ENCODE measurements around the gene ZNF705A. TPM values are rescaled to one million over a fixed set of nuclear protein-coding genes. Genes with fewer than 3 reads are reported as not detected.
A peak's percentile ranks its signal among the peaks of the same experiment; 100 is the strongest.
"Not testable (repeated sequence)": the region's sequence is repeated elsewhere in the genome, so short reads cannot be mapped to it uniquely, and the experiment has no call there.

Gene ZNF705A
- total RNA-seq, 4 donors from 2014 or later = not detected

DNA sequence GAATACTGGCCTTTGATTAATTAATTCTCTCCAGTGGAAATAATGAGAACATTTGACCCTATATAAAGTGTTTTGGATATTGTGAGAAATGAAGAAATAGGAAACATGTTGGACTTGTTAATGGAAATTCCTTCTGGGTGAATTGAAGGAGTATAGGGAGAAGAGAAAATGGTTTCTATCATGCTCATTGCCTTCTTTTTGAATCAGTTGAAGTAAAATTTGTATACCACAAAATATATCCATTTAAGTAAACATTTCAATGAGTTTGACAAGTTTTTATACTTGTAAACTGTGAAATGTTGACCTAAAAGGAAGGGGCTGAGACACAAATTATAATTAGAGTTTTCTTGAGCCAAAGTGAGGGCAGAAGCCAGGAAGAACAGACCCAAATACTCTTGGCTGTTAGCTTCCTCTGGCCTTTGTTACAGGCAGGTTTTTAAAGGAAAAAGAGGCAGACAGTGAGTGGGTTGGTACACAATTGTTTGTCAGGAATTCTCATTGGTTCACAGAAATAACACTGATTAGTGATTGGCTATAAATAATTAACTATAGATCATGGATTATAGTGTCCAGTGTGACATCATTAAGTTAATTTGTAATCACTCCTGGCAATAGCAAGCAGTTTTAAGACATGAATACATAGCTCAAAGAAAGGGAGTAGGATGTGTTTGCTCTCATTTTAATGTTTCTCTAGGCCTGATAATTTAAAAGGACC, 826 bp downstream of the ZNF705A start:
- Histone ChIP-seq H3K36me3 (no peaks in the 10 kb centered on the region), H3K4me3 (no peak overlapping the region), H3K27ac (replicated peaks in 1 of 4) (no peak overlapping the region), H3K9me3 (no peaks in the 10 kb centered on the region), H3K27me3 (peaks cover 0 to 3% (median 0%) of the 10 kb centered on the region in 4 donors), H3K4me1 (no peaks in the 10 kb centered on the region)
- intact Hi-C loops (cut with DNase I) = no loop called here
- TF ChIP-seq EP300 (IDR thresholded peaks at IDR 0.05) = no peak
- DNase-seq (ENCODE audit: extremely low spot score) = no peak

DNA sequence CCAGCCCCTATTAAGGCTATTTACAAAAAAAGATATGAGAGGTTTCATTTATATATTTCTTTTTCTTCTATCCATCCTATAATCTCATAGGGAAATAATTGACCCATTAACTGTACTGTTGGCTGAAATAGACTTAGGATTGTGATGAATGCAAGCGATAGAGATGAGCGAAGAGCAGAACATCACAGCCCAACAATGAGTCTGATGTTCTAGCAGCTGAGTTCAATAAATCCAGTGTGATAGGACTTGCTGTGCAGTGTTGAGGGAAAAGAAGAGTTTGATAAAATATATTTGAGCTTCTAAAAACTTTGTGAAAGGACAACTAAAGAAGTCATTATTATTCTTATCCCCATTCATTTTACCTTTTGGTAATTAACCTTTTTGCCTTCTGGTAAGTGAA, 16.1 kb downstream of the ZNF705A start:
- 100% methylated on average over 2 of the region's 2 CpGs for WGBS
- intact Hi-C loops (cut with DNase I); H3K9me3 ChIP-seq; DNase-seq (ENCODE audit: extremely low spot score); H3K4me3 ChIP-seq; H3K27me3 ChIP-seq; H3K4me1 ChIP-seq; H3K36me3 ChIP-seq; H3K27ac ChIP-seq (replicated peaks in 1 of 4): not testable (repeated sequence)

DNA sequence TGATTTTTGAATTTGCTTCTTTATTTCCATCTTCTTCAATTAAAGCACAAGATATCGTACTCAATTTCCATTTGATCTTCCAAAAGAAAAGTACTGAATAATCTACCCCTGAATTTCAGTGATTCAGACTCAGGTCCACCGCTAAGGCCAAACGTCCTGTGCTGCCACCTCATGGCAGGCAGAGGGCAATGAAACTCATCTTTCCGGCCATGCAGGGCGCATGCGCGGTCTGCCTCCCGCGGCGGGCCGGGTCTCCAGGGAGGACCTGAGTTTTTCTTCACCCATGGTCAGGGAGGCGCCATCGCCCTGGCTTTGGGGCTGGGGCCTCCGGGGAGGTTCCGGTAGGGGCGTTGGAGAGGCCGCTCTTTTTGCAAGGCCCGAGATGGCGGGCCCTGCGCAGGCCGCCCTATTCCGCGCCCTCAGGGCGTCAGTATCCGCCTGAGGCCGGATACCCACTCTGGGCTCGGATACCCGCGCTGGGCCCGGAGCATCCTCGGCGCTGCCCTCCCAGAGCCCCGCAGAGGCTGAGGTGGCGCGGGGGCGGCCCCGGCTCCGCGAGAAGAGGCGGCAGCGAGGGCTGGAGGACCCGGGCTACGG, 23.3 kb downstream of the ZNF705A start:
- intact Hi-C loops (cut with DNase I); DNase-seq (ENCODE audit: extremely low spot score); H3K36me3 ChIP-seq; H3K9me3 ChIP-seq; H3K27me3 ChIP-seq: not testable (repeated sequence)
- Histone ChIP-seq H3K27ac (replicated peaks in 1 of 4) (peak overlapping the region; percentile 83 to 90 (median 86)), H3K4me3 (peak overlapping the region; percentile 64 to 84 (median 71)), H3K4me1 (peaks cover 0 to 13% (median 12%) of the 10 kb centered on the region in 4 donors)
- TF ChIP-seq, protein P1, sequence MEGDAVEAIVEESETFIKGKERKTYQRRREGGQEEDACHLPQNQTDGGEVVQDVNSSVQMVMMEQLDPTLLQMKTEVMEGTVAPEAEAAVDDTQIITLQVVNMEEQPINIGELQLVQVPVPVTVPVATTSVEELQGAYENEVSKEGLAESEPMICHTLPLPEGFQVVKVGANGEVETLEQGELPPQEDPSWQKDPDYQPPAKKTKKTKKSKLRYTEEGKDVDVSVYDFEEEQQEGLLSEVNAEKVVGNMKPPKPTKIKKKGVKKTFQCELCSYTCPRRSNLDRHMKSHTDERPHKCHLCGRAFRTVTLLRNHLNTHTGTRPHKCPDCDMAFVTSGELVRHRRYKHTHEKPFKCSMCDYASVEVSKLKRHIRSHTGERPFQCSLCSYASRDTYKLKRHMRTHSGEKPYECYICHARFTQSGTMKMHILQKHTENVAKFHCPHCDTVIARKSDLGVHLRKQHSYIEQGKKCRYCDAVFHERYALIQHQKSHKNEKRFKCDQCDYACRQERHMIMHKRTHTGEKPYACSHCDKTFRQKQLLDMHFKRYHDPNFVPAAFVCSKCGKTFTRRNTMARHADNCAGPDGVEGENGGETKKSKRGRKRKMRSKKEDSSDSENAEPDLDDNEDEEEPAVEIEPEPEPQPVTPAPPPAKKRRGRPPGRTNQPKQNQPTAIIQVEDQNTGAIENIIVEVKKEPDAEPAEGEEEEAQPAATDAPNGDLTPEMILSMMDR (IDR thresholded peaks at IDR 0.05) = peak; percentile 37 to 78 (median 58)
- TF ChIP-seq POLR2AphosphoS5 (IDR thresholded peaks at IDR 0.05) = peak; percentile 33 to 80
- WGBS = 0% methylated on average over 1 of the region's 43 CpGs

DNA sequence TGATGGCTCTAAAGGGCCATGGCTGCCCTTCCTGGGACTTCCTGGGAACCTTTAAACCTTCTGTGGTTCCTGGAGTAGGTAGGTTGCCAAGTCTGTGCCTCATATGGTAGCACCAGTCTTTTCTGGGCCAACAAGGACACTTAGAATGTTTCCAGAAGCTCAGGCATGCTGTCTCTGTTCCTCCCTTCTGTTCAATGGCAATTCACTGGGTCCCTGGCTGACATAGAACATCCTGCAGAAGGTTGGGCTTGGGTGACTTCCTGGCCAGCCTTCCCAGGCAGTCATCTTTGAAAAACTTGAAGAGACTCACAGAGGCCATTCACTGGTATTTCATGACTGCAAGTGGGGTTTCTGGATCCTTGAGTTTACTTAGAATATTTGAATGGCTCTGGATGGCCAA, 24.5 kb downstream of the ZNF705A start:
- DNase-seq (ENCODE audit: extremely low spot score); intact Hi-C loops (cut with DNase I); H3K27me3 ChIP-seq; H3K36me3 ChIP-seq; H3K9me3 ChIP-seq: not testable (repeated sequence)
- Histone ChIP-seq H3K4me1 (peaks cover 0 to 13% (median 12%) of the 10 kb centered on the region in 4 donors), H3K4me3 (peak overlapping the region in 2 of 4 donors; percentile 11 to 64), H3K27ac (replicated peaks in 1 of 4) (peak overlapping the region in 2 of 4 donors; percentile 50 to 52)

DNA sequence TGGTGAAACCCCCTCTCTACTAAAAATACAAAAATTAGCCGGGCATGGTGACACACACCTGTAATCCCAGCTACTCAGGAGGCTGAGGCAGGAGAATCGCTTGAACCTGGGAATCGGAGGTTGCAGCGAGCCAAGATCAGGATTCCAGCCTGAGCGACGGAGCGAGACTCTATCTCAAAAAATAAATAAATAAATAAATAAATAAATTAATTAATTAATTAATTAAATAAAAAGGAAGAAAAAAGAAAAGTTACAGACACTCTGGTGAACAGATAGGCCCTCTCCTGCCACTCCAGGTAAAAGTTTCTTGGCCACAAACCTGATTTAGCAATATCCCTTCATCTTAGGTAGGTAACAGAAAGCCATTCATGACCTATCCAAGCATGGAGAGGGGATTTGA, 26.1 kb downstream of the ZNF705A start:
- DNase-seq (ENCODE audit: extremely low spot score); H3K27ac ChIP-seq (replicated peaks in 1 of 4); intact Hi-C loops (cut with DNase I); H3K4me3 ChIP-seq; H3K36me3 ChIP-seq; H3K9me3 ChIP-seq; H3K27me3 ChIP-seq: not testable (repeated sequence)
- WGBS = 99% methylated on average over 7 of the region's 7 CpGs
- H3K4me1 ChIP-seq = peaks cover 0 to 13% (median 12%) of the 10 kb centered on the region in 4 donors

DNA sequence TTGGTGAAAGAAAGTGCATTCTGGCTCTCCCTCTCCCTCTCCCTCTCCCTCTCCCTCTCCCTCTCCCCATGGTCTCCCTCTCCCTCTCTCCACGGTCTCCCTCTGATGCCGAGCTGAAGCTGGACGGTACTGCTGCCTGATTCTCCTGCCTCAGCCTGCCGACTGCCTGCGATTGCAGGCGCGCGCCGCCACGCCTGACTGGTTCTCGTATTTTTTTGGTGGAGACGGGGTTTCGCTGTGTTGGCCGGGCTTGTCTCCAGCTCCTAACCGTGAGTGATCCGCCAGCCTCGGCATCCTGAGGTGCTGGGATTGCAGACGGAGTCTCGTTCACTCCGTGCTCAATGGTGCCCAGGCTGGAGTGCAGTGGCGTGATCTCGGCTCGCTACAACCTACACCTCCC, 26.5 kb downstream of the ZNF705A start:
- DNase-seq (ENCODE audit: extremely low spot score); H3K36me3 ChIP-seq; H3K4me3 ChIP-seq; intact Hi-C loops (cut with DNase I); H3K9me3 ChIP-seq; H3K27ac ChIP-seq (replicated peaks in 1 of 4); H3K27me3 ChIP-seq: not testable (repeated sequence)
- peaks cover 0 to 13% (median 12%) of the 10 kb centered on the region in 4 donors for H3K4me1 ChIP-seq
- WGBS = 100% methylated on average over 3 of the region's 23 CpGs

DNA sequence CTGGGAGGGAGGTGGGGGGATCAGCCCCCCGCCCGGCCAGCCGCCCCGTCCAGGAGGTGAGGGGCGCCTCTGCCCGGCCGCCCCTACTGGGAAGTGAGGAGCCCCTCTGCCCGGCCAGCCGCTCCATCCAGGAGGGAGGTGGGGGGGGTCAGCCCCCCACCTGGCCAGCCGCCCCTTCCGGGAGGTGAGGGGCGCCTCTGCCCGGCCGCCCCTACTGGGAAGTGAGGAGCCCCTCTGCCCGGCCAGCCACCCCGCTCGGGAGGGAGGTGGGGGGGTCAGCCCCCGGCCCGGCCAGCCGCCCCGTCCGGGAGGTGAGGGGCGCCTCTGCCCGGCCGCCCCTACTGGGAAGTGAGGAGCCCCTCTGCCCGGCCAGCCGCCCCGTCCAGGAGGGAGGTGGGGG, 27.4 kb downstream of the ZNF705A start:
- H3K4me1 ChIP-seq = peaks cover 0 to 13% (median 12%) of the 10 kb centered on the region in 4 donors
- no CpG with 5 or more reads among the region's 28 CpGs for WGBS
- intact Hi-C loops (cut with DNase I); H3K4me3 ChIP-seq; DNase-seq (ENCODE audit: extremely low spot score); H3K27me3 ChIP-seq; H3K9me3 ChIP-seq; H3K27ac ChIP-seq (replicated peaks in 1 of 4); H3K36me3 ChIP-seq: not testable (repeated sequence)

DNA sequence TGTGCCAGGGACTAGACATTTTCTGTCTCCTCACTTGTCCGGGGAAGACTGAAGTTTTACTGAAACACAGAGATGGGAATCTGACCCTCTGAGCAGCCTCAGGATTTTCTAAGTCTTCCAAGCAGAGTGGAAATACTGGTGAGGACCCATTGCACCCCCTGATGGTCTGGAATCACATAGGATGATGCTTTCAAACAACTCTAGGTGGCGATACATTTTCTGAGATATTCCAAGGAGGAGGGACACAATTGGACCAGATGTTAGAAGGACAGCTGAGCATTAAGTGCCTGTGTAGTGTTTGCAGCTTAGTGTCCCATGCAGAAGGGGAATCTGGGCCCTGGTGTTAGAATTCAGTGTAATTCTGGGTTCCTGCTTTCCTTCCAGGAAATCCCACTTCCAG, 31.3 kb downstream of the ZNF705A start:
- intact Hi-C loops (cut with DNase I); H3K4me3 ChIP-seq; H3K27ac ChIP-seq (replicated peaks in 1 of 4); H3K9me3 ChIP-seq; H3K36me3 ChIP-seq; H3K27me3 ChIP-seq; DNase-seq (ENCODE audit: extremely low spot score); H3K4me1 ChIP-seq: not testable (repeated sequence)
- 85% methylated on average over 2 of the region's 2 CpGs for WGBS

DNA sequence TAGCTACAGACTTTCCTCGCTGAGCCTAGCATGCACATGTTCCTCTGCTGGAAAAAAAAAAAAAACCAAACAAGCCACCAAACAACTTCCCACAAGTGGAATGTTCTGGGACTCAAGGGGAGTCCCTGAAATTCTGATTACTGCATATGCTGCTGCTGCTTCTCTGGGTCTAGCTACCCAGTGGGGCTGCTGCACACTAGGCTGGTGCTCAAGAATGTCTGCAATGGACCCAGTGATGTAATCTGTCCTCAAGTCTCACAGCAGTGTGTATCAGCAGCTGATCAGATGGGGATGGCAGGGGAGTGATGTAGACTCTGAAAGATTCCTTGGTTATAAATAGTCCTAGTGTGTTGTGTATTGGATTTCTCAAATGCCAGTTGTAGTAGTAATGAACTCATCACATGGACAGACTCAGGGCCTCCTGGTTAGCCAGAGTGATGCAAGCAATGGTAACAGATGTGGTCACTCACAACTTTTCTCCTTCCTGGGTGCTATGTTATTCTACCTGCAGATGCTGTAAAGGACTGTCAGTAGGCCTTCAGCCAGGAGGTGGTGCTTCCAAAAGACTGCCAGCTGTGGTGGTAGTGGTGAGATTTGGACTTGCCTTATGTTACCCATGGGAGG, 41.0 kb downstream of the ZNF705A start:
- 100% methylated on average over 1 of the region's 1 CpG for WGBS
- H3K4me1 ChIP-seq; intact Hi-C loops (cut with DNase I); H3K27me3 ChIP-seq; H3K4me3 ChIP-seq; H3K27ac ChIP-seq (replicated peaks in 1 of 4); DNase-seq (ENCODE audit: extremely low spot score); H3K9me3 ChIP-seq: not testable (repeated sequence)
- H3K36me3 ChIP-seq = peaks cover 4 to 22% (median 7%) of the 10 kb centered on the region in 4 donors

DNA sequence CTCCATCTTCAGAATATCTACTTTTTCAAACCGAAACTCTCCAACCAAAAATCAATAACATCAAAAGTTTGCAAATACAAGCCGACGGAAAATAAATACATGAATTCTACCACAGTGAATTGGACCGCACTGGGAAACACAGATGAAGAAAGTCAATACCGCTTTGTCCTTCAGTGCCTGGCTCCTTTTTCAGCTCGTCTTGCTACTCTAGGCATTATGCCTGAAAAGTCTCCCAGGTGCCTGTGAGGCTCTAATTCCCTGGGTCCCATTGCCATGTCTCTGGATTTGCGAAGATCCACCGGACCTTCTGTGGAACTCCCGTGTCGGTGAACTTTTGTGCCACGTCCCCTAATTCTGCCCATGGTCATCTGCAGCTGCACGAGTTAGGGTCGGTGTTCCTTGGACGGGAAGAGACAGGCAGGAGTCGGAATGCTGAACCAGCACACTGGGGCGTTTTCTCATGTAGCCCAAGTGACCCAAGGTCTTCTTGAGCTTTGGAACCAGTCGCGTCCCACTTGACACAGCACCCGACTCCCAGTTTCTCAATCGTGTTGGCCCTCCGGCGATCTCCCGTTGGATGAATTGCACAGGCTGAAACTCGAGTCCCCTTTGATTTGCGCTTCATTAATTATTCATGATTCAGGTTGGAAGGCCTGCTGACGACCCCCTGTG, 62.0 kb downstream of the ZNF705A start:
- intact Hi-C loops (cut with DNase I); DNase-seq (ENCODE audit: extremely low spot score); H3K27ac ChIP-seq (replicated peaks in 1 of 4); H3K27me3 ChIP-seq; H3K36me3 ChIP-seq; H3K9me3 ChIP-seq; H3K4me3 ChIP-seq; H3K4me1 ChIP-seq: not testable (repeated sequence)
- WGBS = 80% methylated on average over 25 of the region's 26 CpGs

DNA sequence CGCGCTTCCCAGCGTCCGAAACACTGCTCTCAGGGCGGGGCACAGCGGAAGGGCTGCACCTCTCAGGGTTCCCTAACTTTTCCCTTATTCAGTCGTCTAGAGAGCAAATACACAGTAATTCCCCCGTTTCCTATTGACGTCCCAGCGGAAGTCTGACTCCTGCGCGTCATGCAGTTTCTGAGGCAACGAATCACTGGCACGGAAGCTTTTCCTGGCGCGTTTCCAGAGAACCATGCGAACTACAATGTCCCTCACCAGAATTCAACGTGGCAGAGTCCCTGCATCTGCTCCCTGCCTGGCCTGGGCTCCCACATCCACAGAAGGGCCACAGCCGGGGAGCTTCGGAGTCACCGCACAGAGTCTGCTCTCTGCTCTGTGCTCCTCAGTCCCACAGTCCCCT, 64.6 kb downstream of the ZNF705A start:
- H3K27me3 ChIP-seq; DNase-seq (ENCODE audit: extremely low spot score); H3K4me3 ChIP-seq; intact Hi-C loops (cut with DNase I); H3K9me3 ChIP-seq; H3K4me1 ChIP-seq; H3K27ac ChIP-seq (replicated peaks in 1 of 4); H3K36me3 ChIP-seq: not testable (repeated sequence)
- WGBS = 90% methylated on average over 19 of the region's 21 CpGs
